ENCODE data around the gene PARVG.

Gene PARVG

DNA sequence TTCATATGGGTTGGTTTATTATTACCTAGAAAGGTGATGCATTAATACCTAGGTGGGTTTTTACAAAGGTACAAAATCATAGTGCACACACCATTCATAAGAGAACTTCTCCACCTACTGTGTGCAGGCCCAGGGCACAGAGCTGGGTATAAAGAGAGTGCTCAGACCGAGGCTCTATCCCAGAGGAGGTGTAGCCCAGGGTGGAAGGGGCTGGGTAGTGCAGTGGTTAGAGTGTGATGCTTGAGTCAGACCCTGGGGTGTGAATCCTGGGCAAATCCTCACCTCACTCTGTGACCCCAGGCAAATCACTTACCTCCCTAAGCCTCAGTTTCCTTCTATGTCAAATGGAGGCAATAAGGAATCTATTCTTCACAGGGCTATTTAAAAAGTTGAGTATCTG is 32.2 kb downstream of the PARVG start:
- no peak overlapping the region for H3K4me3 ChIP-seq (ENCODE audit: low read depth, low read length)
- DNase-seq (ENCODE audit: low read depth): no peak
- TF ChIP-seq, protein P1, sequence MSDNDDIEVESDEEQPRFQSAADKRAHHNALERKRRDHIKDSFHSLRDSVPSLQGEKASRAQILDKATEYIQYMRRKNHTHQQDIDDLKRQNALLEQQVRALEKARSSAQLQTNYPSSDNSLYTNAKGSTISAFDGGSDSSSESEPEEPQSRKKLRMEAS (IDR thresholded peaks at IDR 0.05; ENCODE audit: low read depth, low read length): no peak
- TF ChIP-seq POLR2A (IDR thresholded peaks at IDR 0.05; ENCODE audit: extremely low read depth, insufficient read length): no peak
- TF ChIP-seq MYC (IDR thresholded peaks at IDR 0.05; ENCODE audit: low read depth, low read length): no peak
- TF ChIP-seq, protein P2, sequence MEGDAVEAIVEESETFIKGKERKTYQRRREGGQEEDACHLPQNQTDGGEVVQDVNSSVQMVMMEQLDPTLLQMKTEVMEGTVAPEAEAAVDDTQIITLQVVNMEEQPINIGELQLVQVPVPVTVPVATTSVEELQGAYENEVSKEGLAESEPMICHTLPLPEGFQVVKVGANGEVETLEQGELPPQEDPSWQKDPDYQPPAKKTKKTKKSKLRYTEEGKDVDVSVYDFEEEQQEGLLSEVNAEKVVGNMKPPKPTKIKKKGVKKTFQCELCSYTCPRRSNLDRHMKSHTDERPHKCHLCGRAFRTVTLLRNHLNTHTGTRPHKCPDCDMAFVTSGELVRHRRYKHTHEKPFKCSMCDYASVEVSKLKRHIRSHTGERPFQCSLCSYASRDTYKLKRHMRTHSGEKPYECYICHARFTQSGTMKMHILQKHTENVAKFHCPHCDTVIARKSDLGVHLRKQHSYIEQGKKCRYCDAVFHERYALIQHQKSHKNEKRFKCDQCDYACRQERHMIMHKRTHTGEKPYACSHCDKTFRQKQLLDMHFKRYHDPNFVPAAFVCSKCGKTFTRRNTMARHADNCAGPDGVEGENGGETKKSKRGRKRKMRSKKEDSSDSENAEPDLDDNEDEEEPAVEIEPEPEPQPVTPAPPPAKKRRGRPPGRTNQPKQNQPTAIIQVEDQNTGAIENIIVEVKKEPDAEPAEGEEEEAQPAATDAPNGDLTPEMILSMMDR (IDR thresholded peaks at IDR 0.05; ENCODE audit: low read depth, low read length): no peak

DNA sequence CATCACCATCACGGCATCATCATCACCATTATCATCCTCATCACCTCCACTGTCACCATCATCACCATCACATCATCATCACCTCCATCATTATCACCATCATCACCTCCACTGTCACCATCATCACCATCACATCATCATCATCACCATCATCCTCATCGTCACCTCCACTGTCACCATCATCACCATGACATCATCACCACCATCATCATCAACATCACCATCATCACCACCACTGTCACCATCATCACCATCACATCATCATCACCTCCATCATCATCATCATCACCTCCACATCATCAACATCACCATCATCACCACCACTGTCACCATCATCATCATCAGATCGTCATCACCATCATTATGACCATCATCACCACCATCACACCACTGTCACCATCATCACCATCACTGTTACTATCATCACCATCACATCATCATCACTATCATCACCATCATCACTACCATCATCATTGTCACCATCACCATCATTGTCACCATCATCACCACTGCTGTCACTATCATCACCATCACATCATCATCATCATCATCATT is 32.8 kb downstream of the PARVG start:
- no peak overlapping the region for H3K4me3 ChIP-seq (ENCODE audit: low read depth, low read length)
- TF ChIP-seq MYC (IDR thresholded peaks at IDR 0.05; ENCODE audit: low read depth, low read length): no peak
- TF ChIP-seq, protein P1 (IDR thresholded peaks at IDR 0.05; ENCODE audit: low read depth, low read length): no peak
- TF ChIP-seq, protein P2 (IDR thresholded peaks at IDR 0.05; ENCODE audit: low read depth, low read length): no peak
- TF ChIP-seq POLR2A (IDR thresholded peaks at IDR 0.05; ENCODE audit: extremely low read depth, insufficient read length): no peak
- DNase-seq (ENCODE audit: low read depth): no peak

DNA sequence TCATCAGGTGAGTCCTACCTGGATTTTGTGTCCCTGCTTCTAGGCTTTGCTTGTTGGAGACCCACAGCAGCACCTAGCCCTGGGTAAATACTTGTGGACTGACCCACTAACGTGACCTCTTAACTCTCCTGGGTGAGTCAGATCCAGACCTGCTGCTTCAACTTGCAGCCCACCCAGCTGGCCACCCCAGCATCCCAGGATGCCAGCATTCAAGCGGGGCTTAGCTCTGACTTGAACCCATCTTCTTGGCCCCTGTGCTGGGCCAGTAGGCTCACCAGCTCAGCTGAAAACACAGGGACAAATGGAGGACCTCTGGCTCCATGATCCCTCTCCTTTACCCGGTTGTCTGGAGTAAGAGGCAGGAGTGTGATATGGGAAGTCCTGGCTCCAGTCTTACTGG is 33.5 kb downstream of the PARVG start:
- no peak overlapping the region for H3K4me3 ChIP-seq (ENCODE audit: low read depth, low read length)
- no peak for TF ChIP-seq MYC (IDR thresholded peaks at IDR 0.05; ENCODE audit: low read depth, low read length)
- TF ChIP-seq POLR2A (IDR thresholded peaks at IDR 0.05; ENCODE audit: extremely low read depth, insufficient read length): no peak
- TF ChIP-seq, protein P1 (IDR thresholded peaks at IDR 0.05; ENCODE audit: low read depth, low read length): no peak
- TF ChIP-seq, protein P2 (IDR thresholded peaks at IDR 0.05; ENCODE audit: low read depth, low read length): no peak
- no peak for DNase-seq (ENCODE audit: low read depth)

DNA sequence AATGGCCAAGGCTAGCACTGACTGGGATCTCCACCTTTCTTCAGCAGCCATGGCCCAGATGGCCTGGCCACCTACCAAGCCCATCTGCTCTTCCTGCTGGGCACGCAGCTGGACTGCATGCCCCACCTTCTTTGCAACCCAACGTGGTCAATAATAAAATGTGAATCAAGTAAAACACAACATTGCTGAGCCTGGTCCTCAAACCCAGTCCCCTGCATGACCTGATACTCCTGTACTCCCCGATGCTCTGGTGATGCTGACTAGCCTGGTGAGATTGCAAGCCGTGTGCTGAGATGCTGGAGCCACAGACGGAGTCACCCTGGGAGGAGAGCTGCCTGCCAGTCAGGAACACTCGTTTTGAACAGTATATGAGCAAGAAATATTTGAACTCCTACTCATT is 34.0 kb downstream of the PARVG start:
- no peak overlapping the region for H3K4me3 ChIP-seq (ENCODE audit: low read depth, low read length)
- TF ChIP-seq MYC (IDR thresholded peaks at IDR 0.05; ENCODE audit: low read depth, low read length): no peak
- TF ChIP-seq, protein P2 (IDR thresholded peaks at IDR 0.05; ENCODE audit: low read depth, low read length): no peak
- TF ChIP-seq POLR2A (IDR thresholded peaks at IDR 0.05; ENCODE audit: extremely low read depth, insufficient read length): no peak
- TF ChIP-seq, protein P1 (IDR thresholded peaks at IDR 0.05; ENCODE audit: low read depth, low read length): no peak
- no peak for DNase-seq (ENCODE audit: low read depth)

DNA sequence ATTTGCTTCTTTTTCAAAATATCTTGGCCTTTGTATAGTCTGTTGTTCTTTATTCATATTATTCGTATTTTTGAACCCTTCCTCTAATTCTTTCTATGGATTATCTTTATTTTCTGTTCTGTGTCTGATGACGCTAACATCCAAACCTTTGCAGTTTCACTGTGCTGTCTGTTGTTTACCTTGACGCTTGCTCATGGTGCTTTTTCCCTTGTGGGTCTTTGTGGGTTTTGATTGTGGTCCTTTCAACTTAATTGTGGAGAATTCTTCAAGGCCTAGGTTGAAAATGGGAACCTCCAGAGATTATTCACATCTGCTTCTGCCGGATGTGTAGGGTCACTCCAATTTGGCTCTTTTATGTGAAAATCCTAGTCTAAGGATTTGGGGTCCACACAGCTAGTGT is 34.6 kb downstream of the PARVG start:
- H3K4me3 ChIP-seq (ENCODE audit: low read depth, low read length): no peak overlapping the region
- TF ChIP-seq, protein P1 (IDR thresholded peaks at IDR 0.05; ENCODE audit: low read depth, low read length): no peak
- TF ChIP-seq, protein P2 (IDR thresholded peaks at IDR 0.05; ENCODE audit: low read depth, low read length): no peak
- TF ChIP-seq MYC (IDR thresholded peaks at IDR 0.05; ENCODE audit: low read depth, low read length) (no peak), POLR2A (IDR thresholded peaks at IDR 0.05; ENCODE audit: extremely low read depth, insufficient read length) (no peak)
- no peak for DNase-seq (ENCODE audit: low read depth)

Measured in NB4 (cell line).